Hematopoietic multipotent progenitor cell treated with erythropoietin and hydrocortisone succinate and interleukin-3 and kit ligand, for 15 days (in vitro differentiated cells): ENCODE data around the gene ZNF319.

ENCODE experiments used
- DNase-seq: peaks from one replicate; pipeline ENCODE4 v3.0.0-alpha.2; 2015; ENCODE audit warnings: low spot score

Gene ZNF319

DNA sequence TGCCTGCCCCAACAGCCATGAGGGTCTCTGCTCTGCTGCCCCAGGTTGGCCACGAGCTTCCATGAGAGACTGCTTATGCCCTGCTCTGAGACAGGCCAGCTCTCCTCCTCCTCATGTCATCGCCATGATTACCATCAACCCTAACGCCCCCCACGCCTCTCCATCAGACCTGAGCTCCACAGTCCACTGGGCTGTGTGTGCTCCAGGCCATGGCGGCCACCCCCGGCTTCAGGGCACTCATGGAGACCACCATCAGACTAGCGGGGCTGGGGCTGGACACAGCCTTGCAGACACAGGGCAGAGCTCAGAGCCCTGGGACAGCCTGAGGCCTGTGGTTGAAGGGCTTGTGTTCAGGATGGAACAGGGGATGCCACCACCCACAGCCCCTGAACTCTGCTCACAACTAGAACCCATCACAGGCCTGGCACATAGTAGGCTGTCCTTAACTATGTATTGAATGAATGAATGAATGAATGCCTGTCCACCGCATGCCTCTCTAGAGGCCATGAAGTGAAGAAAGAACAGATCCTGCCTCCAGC lies 44.1 kb downstream of the ZNF319 start:
- no peak for DNase-seq

- no peak for DNase-seq
Observed at GRCh38 chr16:57955572-57956188, 44.8 kb downstream of the ZNF319 start.

GRCh38 chr16:57953857-57954256 lies 46.6 kb downstream of the ZNF319 start:
- DNase-seq = no peak

DNA sequence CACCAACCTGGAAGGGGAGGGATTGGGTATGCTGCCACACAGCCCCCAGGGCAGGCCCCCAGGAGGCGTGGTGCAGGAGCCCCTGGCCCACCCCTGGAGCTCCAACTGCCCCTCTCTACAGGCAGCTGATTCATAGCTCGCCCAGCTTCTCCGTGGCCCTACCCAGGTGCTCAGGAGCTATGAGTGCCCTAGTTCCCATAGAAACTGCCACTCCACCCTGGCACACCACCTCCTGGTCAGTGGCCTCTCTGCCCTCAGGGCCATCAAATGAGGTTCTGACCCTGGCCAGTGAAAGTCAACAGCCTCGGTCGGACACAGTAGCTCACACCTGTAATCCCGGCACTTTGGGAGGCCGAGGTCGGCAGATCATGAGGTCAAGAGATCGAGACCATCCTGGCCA lies 47.6 kb downstream of the ZNF319 start:
- no peak for DNase-seq

- no peak for DNase-seq
Observed at GRCh38 chr16:57951204-57951960, 49.1 kb downstream of the ZNF319 start.

GRCh38 chr16:57950382-57950781 lies 50.1 kb downstream of the ZNF319 start:
- no peak for DNase-seq

GRCh38 chr16:57949595-57950238 lies 50.8 kb downstream of the ZNF319 start:
- DNase-seq = no peak

- no peak for DNase-seq
Observed at GRCh38 chr16:57949013-57949412, 51.5 kb downstream of the ZNF319 start.

DNA sequence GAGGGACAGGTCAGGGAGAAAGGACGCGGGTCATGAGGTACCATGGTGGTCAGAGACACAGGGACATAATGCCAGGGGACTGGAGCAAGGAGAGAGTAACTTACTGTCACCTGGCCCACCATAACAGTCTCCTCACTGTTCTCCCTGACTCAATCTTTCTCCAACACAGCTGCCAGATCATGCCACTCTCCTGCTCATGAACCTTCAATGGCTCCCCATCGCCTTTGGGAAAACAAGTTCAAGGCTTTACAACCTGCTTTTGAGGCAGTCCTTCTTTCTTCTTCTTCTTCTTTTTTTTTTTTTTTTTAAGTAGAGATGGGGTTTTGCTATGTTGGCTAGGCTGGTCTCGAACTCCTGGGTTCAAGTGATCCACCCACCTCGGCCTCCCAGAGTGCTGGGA lies 52.4 kb downstream of the ZNF319 start:
- no peak for DNase-seq

DNA sequence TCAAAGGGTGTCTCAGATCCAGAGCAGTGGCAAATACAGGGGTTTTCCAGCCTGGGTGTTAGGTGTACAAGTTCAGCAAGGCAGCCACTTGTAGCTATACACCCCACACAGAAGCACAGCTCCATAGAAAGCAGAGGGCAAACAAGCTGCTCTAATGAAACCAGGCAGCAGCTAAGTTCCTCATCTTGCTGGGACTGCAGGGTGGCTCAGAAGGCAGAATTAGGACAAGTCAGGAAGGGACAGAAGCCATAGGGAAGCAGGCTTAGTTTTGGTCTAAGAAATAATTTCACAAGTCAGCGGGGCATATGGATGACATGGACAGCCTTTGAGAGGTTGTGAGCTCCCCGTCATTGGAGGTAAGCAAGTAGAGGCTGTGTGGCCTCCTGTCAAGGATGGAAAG lies 53.2 kb downstream of the ZNF319 start:
- DNase-seq = no peak

DNA sequence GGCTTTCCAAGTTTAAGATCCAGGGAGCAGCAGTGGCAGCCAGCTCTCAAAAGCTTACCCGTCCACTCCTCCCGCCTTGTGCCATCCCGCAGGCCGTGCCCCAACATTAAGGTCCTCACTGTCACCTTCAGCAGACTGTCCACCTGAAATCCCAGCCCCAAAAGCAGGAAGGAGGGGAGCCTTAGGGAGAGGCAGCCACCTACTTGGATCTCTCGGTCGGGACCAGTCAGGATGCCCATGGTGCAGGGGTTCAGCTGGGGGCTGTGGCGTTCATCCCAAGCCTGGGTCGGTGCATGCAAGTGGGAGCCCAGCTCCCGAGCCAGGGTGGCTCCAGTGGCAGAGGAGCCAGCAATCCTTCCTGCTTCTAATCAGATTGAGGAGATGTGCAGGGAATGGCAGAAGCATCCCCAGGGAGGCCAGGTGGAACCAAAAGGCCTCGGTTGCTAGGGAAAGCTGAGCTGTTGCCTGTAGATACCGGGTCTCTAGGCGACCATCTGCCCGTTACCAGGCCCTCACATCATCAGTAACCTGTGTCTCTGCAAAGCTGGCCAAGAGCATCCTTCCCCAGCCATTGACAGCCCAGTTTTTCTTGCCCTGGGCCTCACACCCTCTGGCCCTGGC lies 54.2 kb downstream of the ZNF319 start:
- no peak for DNase-seq

DNA sequence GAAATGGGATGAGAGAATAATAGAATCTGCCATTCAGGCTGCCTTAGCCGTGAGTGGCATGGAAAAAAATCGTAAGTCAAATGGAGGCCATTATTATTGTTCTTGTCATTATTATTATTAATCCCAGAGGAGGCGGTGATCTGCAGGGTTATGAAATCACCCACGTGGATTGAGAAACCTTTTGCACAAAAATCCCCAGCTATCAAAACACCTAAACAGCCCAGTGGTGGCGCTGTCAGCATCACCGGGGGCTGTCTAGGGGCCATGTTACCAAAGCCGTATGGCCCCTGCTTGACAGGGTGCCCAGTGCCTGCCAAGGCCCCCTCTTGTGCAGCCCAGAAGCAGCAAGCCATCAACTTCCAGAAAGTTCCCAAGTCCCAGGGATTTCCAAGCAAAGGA lies 54.7 kb downstream of the ZNF319 start:
- no peak for DNase-seq

- DNase-seq = no peak
Observed at GRCh38 chr16:57944970-57945739, 55.3 kb downstream of the ZNF319 start.
